ENCODE data around the gene ANKH. TPM values are rescaled to one million over a fixed set of nuclear protein-coding genes. Genes with fewer than 3 reads are reported as not detected.

ANKH gene
- total and polyA plus RNA-seq, 10 donors = 9.0 to 87.3 (median 46.7) TPM

DNA sequence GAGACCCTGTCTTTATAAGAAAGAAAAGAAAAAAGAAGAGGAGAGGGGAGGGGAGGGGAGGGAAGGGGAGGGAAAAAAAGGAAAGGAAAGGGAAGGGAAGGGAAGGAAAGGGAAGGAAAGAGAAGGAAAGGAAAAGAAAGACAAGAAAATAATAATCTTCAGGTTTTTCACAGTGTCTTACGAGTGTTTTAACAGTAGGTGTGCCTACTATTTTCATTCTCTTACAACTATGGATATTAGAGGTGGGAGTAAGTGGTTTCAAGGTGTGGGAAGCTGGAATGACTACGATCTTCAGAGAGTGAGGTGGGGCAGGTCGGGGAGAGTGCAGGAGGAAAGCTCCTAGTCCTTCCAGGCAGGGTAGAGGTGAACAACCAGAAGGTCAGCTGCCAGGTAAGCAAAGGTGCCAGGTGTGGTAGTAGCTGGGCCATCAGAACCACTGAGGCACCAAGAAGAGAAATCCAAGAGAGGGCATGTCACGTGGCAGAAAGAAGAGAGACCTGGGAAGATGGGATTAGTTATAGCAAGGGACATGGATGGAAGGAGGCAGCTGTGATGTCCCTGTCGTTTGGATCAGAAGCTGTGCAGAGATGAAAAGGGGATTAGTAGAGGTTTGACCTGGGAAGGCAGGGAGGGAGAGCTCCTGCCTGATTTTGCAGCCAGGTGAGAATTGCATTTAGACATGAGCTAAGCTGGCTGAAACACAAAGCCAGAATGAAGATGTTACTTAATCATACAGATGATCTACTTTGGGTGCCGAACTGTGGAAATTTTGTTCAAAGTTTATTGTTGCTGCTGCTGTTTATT, 111.6 kb downstream of the ANKH start:
- Histone ChIP-seq H3K9me3 (no peaks in the 10 kb centered on the region), H3K4me3 (no peak overlapping the region), H3K27me3 (replicated peaks in 1 of 7) (no peaks in the 10 kb centered on the region), H3K36me3 (peaks cover 0 to 25% (median 0%) of the 10 kb centered on the region in 6 donors), H3K27ac (no peak overlapping the region), H3K4me1 (peaks cover 0 to 10% (median 0%) of the 10 kb centered on the region in 6 donors)
- 83 to 90% (median 85%) methylated on average over 6 of the region's 6 CpGs for WGBS, 5 donors
- DNase-seq = no peak
- no peak for TF ChIP-seq POLR2A (IDR thresholded peaks at IDR 0.05)
- TF ChIP-seq POLR2AphosphoS5 (IDR thresholded peaks at IDR 0.05) = no peak
- TF ChIP-seq, protein P1, sequence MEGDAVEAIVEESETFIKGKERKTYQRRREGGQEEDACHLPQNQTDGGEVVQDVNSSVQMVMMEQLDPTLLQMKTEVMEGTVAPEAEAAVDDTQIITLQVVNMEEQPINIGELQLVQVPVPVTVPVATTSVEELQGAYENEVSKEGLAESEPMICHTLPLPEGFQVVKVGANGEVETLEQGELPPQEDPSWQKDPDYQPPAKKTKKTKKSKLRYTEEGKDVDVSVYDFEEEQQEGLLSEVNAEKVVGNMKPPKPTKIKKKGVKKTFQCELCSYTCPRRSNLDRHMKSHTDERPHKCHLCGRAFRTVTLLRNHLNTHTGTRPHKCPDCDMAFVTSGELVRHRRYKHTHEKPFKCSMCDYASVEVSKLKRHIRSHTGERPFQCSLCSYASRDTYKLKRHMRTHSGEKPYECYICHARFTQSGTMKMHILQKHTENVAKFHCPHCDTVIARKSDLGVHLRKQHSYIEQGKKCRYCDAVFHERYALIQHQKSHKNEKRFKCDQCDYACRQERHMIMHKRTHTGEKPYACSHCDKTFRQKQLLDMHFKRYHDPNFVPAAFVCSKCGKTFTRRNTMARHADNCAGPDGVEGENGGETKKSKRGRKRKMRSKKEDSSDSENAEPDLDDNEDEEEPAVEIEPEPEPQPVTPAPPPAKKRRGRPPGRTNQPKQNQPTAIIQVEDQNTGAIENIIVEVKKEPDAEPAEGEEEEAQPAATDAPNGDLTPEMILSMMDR (IDR thresholded peaks at IDR 0.05 in 8 of 11, conservative IDR thresholded peaks at IDR 0.05 in 3 of 11) = no peak
- intact Hi-C loops (cut with DNase I; ENCODE audit: low total_unique reads) = no loop called here

DNA sequence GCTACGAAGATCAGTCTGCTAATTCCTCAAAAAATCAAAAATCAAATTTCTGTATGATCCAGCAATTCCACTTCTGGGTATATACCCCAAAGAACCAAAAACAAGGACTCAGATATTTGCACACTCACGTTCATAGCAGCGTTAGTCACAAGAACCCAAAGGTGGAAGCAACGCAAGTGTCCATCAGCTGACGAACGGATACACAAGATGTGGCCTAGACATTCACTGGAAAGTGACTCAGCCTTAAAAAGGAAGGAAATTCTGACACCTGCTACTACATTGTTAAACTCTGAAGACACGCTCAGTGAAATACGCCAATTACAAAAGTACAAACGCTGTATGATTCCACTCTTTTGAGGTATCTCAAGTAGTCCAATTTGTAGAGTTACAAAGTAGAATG, 113.7 kb downstream of the ANKH start:
- Histone ChIP-seq H3K4me1 (peaks cover 0 to 6% (median 0%) of the 10 kb centered on the region in 6 donors), H3K27ac (no peak overlapping the region), H3K4me3 (no peak overlapping the region), H3K36me3 (peaks cover 0 to 38% (median 3%) of the 10 kb centered on the region in 6 donors), H3K27me3 (replicated peaks in 1 of 7) (no peaks in the 10 kb centered on the region), H3K9me3 (no peaks in the 10 kb centered on the region)
- intact Hi-C loops (cut with DNase I; ENCODE audit: low total_unique reads) = no loop called here
- DNase-seq = no peak
- 57 to 84% (median 63%) methylated on average over 9 of the region's 9 CpGs for WGBS, 5 donors
- TF ChIP-seq POLR2A (IDR thresholded peaks at IDR 0.05) (no peak), POLR2AphosphoS5 (IDR thresholded peaks at IDR 0.05) (no peak)

DNA sequence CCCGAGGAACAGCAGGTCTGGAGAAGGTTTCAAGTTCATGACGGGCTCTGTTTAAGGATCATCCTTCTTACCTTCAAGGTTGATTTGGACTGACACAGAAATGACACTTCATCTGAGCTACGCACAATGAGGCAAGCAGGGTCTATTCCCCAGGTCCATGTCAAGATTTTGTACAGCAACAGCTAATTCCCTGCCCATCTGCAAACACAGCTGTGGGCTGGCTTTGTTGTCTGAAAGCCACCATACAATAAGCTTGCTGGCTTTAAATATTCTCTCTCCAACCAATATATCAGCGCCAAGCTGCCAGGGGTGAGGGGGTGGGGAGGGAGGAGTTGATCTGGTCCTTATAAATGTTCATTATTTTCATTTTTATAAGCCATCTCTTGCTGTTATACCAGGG, 115.1 kb downstream of the ANKH start:
- H3K27ac ChIP-seq = no peak overlapping the region
- 93 to 96% (median 95%) methylated on average over 4 of the region's 4 CpGs for WGBS, 5 donors
- no peaks in the 10 kb centered on the region for H3K9me3 ChIP-seq
- H3K27me3 ChIP-seq (replicated peaks in 1 of 7) = no peaks in the 10 kb centered on the region
- TF ChIP-seq POLR2AphosphoS5 (IDR thresholded peaks at IDR 0.05) (no peak), POLR2A (IDR thresholded peaks at IDR 0.05) (no peak)
- TF ChIP-seq, protein P1 (IDR thresholded peaks at IDR 0.05 in 8 of 11, conservative IDR thresholded peaks at IDR 0.05 in 3 of 11) = no peak
- no peak for DNase-seq
- intact Hi-C loops (cut with DNase I; ENCODE audit: low total_unique reads) = no loop called here
- no peak overlapping the region for H3K4me3 ChIP-seq
- no peaks in the 10 kb centered on the region for H3K4me1 ChIP-seq
- H3K36me3 ChIP-seq = peaks cover 0 to 39% (median 5%) of the 10 kb centered on the region in 6 donors

DNA sequence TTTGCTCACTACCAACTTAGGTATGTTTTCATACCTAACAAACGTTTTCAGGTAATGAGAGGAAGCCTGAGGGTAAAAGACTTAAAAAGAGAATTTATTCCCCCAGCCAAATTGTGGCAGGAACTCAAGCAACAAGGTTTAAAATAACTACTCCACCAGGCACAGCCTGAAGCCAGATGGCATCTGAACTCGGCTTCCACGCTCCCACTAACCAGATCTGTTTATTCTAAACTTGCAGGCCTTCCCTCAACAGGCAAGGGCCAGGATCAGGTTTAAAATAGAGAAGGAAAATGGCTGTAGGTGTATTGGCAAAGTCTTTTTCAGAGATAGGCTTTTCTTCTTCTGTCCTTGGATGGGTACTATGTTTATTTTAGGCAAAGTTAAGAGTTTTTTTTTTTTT, 117.6 kb downstream of the ANKH start:
- Histone ChIP-seq H3K27me3 (replicated peaks in 1 of 7) (no peaks in the 10 kb centered on the region), H3K36me3 (peaks cover 0 to 64% (median 20%) of the 10 kb centered on the region in 6 donors), H3K4me1 (no peaks in the 10 kb centered on the region), H3K9me3 (no peaks in the 10 kb centered on the region), H3K27ac (no peak overlapping the region), H3K4me3 (no peak overlapping the region)
- 86 to 87% (median 87%) methylated on average over 3 of the region's 3 CpGs for WGBS, 5 donors
- intact Hi-C loops (cut with DNase I; ENCODE audit: low total_unique reads) = no loop called here
- DNase-seq = no peak
- TF ChIP-seq, protein P1 (IDR thresholded peaks at IDR 0.05 in 8 of 11, conservative IDR thresholded peaks at IDR 0.05 in 3 of 11) = no peak
- no peak for TF ChIP-seq POLR2AphosphoS5 (IDR thresholded peaks at IDR 0.05)
- TF ChIP-seq POLR2A (IDR thresholded peaks at IDR 0.05) = no peak
